ENCODE results near the gene CHAMP1.

GRCh38 chr13:114311387-114311786, 2.9 kb upstream of the CHAMP1 start:
- TF ChIP-seq EZH2 (IDR thresholded peaks at IDR 0.05; ENCODE audit: insufficient read depth, poor library complexity, severe bottlenecking) (no peak), EZH2phosphoT487 (IDR thresholded peaks at IDR 0.05; ENCODE audit: insufficient read depth, low read depth) (no peak)
